ENCODE data around the gene MASP2. TPM values are rescaled to one million over a fixed set of nuclear protein-coding genes. Genes with fewer than 3 reads are reported as not detected.
A peak's percentile ranks its signal among the peaks of the same experiment; 100 is the strongest.
"Not testable (repeated sequence)": the region's sequence is repeated elsewhere in the genome, so short reads cannot be mapped to it uniquely, and the experiment has no call there.

Gene MASP2
- total RNA-seq, 1 experiment from 2014 or later: not detected

DNA sequence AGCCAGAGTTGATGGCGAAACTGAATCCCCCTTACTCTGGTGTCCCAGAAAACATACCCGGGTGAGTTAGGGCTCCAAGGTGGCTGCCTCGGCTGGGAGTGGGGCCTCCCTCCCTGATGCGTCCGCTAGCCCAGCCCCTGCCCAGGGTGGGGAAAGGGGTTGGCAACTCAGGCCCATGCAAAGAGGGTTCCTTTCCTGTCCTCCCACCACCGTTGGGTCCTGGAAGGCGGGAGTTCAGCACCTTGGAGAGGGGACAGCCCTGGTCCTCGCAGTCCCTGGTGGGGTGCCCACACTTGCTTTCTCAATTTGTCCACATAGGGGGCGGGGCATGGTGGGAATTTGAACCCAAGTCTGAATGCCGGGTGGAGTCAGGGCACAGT lies 6.7 kb upstream of the MASP2 start:
- DNase-seq (ENCODE audit: low read depth in 1 of 2, low spot score in 2 of 2): no peak
- peaks cover 31% of the 10 kb centered on the region for H3K36me3 ChIP-seq
- no peak overlapping the region for H3K4me3 ChIP-seq
- peaks cover 3% of the 10 kb centered on the region for H3K4me1 ChIP-seq (replicated peaks)
- H3K27ac ChIP-seq: no peak overlapping the region
- no peaks in the 10 kb centered on the region for H3K9me3 ChIP-seq (replicated peaks)
- no peaks in the 10 kb centered on the region for H3K27me3 ChIP-seq (replicated peaks)

DNA sequence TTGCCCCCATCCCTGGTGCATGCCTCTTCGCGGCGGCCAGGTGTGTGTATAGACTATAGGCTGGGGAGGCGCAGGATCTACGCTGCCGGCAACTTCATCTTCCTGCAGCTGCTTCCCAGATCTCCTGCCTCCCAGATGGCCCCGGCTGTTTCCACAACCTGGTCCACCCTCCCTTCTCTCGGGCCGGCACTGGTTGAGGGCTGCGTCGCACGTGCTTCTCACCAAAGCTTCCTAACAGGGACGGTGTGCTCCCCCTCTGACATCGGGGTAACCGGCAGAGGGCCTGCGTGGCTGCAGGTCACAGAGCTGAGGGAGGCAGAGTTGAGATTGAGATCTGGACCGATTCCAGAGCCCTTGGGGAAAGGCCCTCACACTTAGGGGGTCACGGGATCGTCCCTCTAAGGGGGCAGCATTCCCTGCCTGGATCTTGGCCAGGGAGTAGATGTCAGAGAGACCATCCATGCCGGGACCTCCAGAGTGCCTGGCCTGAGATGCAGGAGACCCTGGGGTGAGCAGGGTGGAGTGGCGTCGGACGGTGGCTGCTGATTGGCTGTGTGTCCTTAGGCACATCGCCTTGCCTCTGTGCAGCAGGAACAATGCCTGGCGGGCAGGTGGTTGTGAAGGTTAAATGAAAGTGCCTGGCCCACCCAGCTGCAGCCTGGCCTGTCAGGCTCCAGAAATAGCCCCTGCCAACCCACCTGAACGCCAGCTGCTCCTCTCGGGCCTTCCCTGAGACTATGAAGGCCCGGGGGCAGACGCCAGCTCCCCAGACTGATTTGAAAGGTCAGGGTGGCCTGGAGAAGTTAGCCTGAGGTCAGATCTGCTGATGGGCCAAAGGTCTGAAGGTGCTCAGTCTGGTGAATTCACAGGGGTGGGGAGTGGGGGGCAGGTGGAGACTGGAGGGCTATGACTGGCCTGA lies 6.1 kb upstream of the MASP2 start:
- Histone ChIP-seq H3K4me1 (replicated peaks) (no peaks in the 10 kb centered on the region), H3K27me3 (replicated peaks) (no peaks in the 10 kb centered on the region), H3K9me3 (replicated peaks) (no peaks in the 10 kb centered on the region), H3K27ac (no peak overlapping the region), H3K4me3 (no peak overlapping the region), H3K36me3 (peaks cover 26% of the 10 kb centered on the region)
- DNase-seq (ENCODE audit: low read depth in 1 of 2, low spot score in 2 of 2): no peak

DNA sequence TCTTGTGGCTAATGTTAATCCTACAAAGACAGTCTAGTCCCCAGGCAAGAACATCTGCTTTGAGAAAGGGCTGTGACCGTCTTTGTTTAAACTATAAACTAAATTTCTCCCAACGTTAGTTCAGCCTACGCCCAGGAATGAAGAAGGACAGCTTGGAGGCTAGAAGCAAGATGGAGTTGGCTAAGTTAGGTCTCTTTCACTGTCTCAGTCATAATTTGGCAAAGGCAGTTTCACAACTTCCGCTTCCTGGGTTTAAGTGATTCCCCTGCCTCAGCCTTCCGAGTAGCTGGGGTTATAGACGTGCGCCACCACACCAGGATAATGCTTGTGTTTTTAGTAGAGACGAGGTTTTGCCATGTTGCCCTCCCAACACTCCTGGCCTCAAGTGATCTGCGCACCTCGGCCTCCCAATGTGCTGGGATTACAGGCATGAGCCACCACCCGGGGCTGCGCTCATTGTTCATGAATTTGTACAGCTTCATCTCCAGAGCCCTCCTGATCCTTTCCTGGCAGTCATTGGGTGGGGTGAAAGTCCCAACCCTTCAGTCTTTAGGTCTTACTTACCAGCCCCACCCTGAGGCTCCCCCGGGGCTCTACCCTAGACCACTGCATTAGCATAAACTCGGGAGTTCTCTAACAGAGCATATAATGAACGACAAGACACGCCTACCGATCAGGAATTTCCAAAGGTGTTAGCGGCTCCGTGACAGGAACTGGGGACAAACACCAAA lies 4.9 kb upstream of the MASP2 start:
- Histone ChIP-seq H3K4me1 (replicated peaks) (no peaks in the 10 kb centered on the region), H3K4me3 (no peak overlapping the region), H3K27me3 (replicated peaks) (no peaks in the 10 kb centered on the region), H3K9me3 (replicated peaks) (no peaks in the 10 kb centered on the region), H3K27ac (no peak overlapping the region), H3K36me3 (peaks cover 16% of the 10 kb centered on the region)
- DNase-seq (ENCODE audit: low read depth in 1 of 2, low spot score in 2 of 2): no peak

DNA sequence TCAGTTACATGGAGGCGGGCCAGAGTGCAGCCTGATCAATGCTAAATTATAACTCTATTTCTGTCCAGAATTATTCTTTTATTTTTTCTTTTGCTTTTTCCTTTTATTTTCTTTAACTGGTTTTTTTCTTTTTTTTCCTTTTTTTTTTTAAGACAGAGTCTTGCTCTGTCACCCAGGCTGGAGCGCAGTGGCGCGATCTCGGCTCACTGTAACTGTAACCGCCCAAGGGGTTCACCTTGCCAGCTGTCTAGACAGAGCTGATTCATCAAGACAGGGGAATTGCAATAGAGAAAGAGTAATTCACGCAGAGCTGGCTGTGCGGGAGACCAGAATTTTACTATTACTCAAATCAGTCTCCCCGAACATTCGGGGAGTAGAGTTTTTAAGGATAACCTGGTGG lies 4.1 kb upstream of the MASP2 start:
- not testable (repeated sequence) for H3K4me1 ChIP-seq (replicated peaks); DNase-seq (ENCODE audit: low read depth in 1 of 2, low spot score in 2 of 2); H3K27ac ChIP-seq; H3K9me3 ChIP-seq (replicated peaks); H3K27me3 ChIP-seq (replicated peaks); H3K36me3 ChIP-seq; H3K4me3 ChIP-seq

DNA sequence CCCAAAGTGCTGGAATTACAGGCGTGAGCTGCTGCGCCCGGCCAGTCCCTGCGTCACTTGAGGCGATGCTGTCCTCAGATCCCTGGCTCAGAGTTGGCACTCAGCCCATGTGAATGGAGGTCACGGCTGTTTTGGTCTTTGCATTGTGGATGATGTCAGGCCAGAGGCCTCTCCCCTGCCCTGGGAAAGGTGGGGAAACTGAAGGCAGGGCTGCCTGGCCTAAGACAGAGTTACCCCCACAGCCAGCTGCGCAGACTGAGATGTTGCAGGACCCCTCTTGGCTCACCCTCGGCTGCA lies 821 bp downstream of the MASP2 start:
- Histone ChIP-seq H3K4me3 (no peak overlapping the region), H3K27me3 (replicated peaks) (no peaks in the 10 kb centered on the region), H3K27ac (no peak overlapping the region), H3K4me1 (replicated peaks) (no peaks in the 10 kb centered on the region), H3K36me3 (no peaks in the 10 kb centered on the region), H3K9me3 (replicated peaks) (no peaks in the 10 kb centered on the region)
- DNase-seq (ENCODE audit: low read depth in 1 of 2, low spot score in 2 of 2): no peak

DNA sequence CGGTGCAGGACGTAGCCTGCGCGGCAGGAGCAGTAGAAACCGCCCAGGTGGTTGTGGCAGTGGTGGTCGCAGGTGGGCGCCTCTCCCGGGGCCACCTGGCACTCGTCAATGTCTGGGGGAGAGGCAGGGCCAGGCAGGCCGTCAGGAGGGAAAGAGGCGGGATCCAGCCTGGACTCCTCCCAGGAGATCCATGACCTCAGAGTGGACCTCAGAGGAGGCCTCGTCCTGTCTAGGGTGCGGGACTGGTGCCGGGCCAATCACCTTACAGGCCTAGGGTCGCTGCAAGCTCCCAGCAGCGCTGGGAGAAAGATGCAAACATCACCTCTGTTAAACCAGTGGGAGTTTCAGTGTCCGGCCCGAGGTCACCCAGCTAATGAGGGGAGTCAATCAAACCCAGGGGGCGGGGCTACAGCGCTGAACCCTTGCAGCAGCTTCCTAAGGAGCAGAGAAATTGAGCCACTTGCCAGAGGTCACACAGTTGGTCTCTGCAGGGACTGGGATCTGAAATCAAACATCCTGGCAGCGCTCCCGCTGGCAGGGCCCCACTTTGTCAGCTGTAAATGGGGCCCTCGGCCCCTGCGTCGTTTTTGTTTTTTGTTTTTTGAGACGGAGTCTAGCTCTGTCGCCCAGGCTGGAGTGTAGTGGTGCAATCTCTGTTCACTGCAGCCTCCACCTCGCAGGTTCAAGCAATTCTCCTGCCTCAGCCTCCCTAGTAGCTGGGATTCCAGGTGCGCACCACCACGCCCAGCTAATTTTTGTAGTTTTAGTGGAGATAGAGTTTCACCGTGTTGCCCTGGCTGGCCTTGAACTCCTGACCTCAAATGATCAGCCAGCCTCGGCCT lies 1.4 kb downstream of the MASP2 start:
- H3K27ac ChIP-seq: no peak overlapping the region
- no peaks in the 10 kb centered on the region for H3K27me3 ChIP-seq (replicated peaks)
- no peaks in the 10 kb centered on the region for H3K36me3 ChIP-seq
- H3K4me1 ChIP-seq (replicated peaks): no peaks in the 10 kb centered on the region
- H3K9me3 ChIP-seq (replicated peaks): no peaks in the 10 kb centered on the region
- H3K4me3 ChIP-seq: no peak overlapping the region
- DNase-seq (ENCODE audit: low read depth in 1 of 2, low spot score in 2 of 2): no peak

DNA sequence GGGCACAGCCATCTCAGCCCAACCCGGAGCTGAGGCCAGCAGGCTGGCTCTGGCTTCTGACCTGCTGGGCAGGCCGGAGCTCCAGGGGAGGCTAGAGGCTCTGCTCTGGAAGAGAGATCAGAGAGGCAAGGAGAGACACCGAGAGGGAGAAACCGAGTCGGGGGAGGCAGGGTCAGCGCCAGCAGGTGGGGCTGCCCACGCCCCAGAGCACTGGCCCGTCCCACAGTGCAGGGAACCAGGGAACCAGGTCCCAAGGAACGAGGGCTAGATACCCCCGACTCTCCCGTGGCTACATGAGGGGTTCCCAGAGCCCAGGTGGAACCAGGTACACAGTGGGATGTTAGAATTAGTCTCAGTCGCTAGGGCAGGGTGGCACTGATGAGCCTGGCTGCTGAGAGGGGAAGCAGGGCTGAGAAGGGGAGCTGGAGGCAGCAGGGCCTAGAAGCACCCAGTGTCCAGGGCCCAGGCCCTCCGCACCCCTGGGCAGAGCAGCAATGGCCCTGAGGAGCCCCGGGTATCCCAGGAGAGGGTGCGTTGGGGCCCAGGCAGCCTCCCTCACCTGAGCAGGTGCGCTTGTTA lies 2.1 kb downstream of the MASP2 start:
- H3K9me3 ChIP-seq (replicated peaks): no peaks in the 10 kb centered on the region
- DNase-seq (ENCODE audit: low read depth in 1 of 2, low spot score in 2 of 2): no peak
- H3K27ac ChIP-seq: no peak overlapping the region
- H3K27me3 ChIP-seq (replicated peaks): no peaks in the 10 kb centered on the region
- no peaks in the 10 kb centered on the region for H3K36me3 ChIP-seq
- no peak overlapping the region for H3K4me3 ChIP-seq
- no peaks in the 10 kb centered on the region for H3K4me1 ChIP-seq (replicated peaks)

DNA sequence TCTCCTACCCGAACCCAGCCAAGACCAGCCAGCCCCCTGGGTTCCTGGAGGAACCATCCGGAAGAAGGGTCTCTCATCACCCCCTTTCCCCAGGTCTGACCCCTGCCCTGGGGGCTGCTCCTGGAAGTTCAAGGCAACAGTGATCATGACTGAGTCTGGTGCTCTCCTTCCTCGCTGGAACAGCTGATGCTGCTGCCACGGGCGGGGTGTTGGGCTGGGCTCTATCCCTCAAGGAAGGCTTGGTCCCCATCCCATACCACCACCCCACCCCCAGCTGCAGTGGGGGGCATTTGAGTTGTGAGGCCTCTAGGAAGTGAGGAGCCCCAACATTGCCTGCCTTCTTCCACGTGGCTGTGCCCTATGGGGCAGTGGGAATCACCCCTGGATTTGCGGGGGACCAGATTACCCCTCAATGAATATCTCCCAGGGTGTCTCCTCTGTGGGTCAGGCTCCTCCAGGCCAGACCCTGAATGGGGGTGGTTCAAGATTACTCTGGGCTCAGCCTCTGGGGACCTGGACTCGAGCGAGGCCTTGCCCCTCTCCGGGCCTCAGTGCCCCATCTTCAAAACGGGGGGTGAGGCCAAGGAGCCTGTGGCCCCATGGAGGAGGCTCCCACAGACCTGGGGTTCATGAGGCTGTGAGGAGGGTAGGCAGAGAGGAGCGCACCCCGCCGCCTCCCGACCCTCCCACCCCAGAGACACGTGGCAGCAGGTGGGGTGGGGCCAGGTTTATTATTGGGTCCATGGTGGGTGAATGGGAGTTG lies 2.8 kb downstream of the MASP2 start:
- Histone ChIP-seq H3K9me3 (replicated peaks) (no peaks in the 10 kb centered on the region), H3K27me3 (replicated peaks) (no peaks in the 10 kb centered on the region), H3K27ac (no peak overlapping the region), H3K36me3 (no peaks in the 10 kb centered on the region), H3K4me1 (replicated peaks) (no peaks in the 10 kb centered on the region), H3K4me3 (no peak overlapping the region)
- DNase-seq (ENCODE audit: low read depth in 1 of 2, low spot score in 2 of 2): no peak

DNA sequence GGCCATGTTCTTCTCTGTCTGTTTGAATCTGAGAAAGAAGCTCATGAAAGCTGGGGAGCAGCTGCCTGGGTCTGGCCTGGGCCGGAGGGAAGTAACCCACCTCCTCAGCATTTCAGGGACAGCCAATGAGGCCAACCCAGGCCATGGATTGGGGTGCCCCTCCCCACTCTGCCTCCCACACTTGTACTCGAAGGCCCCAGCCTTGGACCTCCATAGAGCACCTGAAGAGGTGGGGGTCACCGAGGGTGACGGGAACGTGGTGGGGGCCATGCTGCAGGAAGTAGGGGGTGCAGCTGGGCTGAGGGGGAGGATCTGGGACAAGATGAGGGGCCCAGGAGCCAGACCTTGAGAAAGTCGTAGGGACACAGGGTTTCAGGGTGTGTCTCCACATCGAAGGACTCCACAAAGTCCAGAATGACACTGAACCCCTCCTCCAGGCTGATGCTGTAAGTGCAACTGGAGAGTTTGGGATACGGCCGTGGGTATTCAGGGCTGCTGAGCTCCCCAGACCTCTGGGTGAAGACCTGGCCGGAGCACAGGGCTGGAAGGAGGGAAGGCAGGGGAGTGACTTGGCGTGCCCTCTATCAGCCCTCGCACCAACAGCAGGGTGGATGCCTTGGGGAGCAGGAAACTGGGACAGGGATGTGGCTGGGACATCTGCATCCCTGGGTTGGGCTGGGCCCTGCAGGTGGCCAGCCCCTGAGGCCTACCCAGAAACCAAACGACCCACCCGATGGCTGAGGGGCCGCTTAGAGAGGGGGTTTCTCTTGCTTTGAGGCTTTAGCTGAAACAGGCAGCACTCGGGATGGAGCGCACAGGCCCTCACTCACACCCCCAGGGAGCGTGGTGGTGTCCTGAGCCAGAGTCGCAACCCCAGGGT lies 3.8 kb downstream of the MASP2 start:
- DNase-seq (ENCODE audit: low read depth in 1 of 2, low spot score in 2 of 2): no peak
- Histone ChIP-seq H3K27ac (no peak overlapping the region), H3K9me3 (replicated peaks) (no peaks in the 10 kb centered on the region), H3K4me1 (replicated peaks) (no peaks in the 10 kb centered on the region), H3K4me3 (no peak overlapping the region), H3K27me3 (replicated peaks) (no peaks in the 10 kb centered on the region), H3K36me3 (no peaks in the 10 kb centered on the region)

DNA sequence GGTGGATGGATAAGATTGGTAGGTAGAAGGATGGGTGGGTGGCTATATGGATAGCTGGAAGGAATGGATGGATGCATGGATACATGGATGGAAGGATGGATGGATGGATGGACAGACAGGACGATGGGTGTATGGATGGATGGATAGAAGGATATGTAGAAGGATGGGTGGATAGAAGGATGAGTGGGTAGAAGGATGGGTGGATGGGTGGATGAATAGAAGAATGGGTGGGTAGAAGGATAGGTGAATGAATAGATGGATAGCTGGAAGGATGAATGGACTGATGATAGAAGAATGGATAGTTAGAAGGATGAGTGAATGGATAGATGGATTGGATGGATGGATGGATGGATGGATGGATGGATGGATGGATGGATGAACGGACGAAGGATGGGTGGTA lies 5.0 kb downstream of the MASP2 start:
- no peaks in the 10 kb centered on the region for H3K9me3 ChIP-seq (replicated peaks)
- no peak overlapping the region for H3K27ac ChIP-seq

DNA sequence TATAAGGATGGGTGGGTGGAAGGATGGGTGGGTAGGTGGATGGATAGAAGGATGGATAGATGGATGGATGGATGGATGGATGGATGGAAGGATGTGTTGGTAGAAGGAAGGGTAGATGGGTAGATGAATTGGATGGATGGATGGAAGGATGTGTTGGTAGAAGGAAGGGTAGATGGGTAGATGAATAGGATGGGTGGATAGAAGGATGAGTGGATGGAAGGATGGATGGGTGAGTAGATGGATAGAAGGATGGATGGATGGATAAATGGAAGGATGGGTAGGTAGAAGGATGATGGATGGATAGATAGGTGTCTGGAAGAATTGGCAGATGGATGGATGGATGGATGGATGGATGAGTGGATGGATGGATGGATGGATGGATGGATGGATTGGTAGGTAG lies 6.0 kb downstream of the MASP2 start:
- Histone ChIP-seq H3K4me3 (no peak overlapping the region), H3K27me3 (replicated peaks) (no peaks in the 10 kb centered on the region; the same call in 1 of the 2 replicates), H3K36me3 (no peaks in the 10 kb centered on the region), H3K27ac (no peak overlapping the region), H3K4me1 (replicated peaks) (no peaks in the 10 kb centered on the region), H3K9me3 (replicated peaks) (no peaks in the 10 kb centered on the region)
- DNase-seq (ENCODE audit: low read depth in 1 of 2, low spot score in 2 of 2): no peak

More for the DNA sequence above, 5.0 kb downstream of the MASP2 start:
- no peaks in the 10 kb centered on the region for H3K27me3 ChIP-seq (replicated peaks)
- DNase-seq (ENCODE audit: low read depth in 1 of 2, low spot score in 2 of 2): peak in 1 of 2 experiments; percentile 5
- H3K36me3 ChIP-seq: no peaks in the 10 kb centered on the region
- no peaks in the 10 kb centered on the region for H3K4me1 ChIP-seq (replicated peaks)
- no peak overlapping the region for H3K4me3 ChIP-seq

DNA sequence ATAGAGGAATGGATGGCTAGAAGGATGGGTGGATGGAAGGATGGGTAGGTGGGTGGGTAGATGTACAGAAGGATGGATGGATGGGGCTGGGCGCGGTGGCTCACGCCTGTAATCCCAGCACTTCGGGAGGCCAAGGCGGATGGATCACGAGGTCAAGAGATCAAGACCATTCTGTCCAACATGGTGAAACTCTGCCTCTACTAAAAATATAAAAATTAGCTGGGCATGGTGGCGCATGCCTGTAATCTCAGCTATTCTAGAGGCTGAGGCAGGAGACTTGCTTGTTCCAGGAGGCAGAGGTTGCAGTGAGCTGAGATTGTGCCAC lies 7.0 kb downstream of the MASP2 start:
- not testable (repeated sequence) for H3K36me3 ChIP-seq; H3K27ac ChIP-seq; H3K4me3 ChIP-seq; H3K27me3 ChIP-seq (replicated peaks); H3K4me1 ChIP-seq (replicated peaks); H3K9me3 ChIP-seq (replicated peaks)
- DNase-seq (ENCODE audit: low read depth in 1 of 2, low spot score in 2 of 2): peak in 1 of 2 experiments; percentile 12
